ENCODE measurements around the gene KATNBL1.

- TF ChIP-seq POLR2A (IDR thresholded peaks at IDR 0.05) (no peak), CTCF (IDR thresholded peaks at IDR 0.05) (no peak)
Measured at GRCh38 chr15:34125945-34126344, 84.0 kb downstream of the KATNBL1 start.
